Measurements from ENCODE around the gene PAN3.

The PAN3 gene

GRCh38 chr13:28229522-28230411, 91.4 kb downstream of the PAN3 start:
- DNase-seq: no peak

GRCh38 chr13:28231642-28232041, 93.3 kb downstream of the PAN3 start:
- DNase-seq: no peak

- no peak for DNase-seq
These were observed 99.6 kb downstream of the PAN3 start for GRCh38 chr13:28237944-28238343.

- no peak for DNase-seq
These were observed 101.0 kb downstream of the PAN3 start for GRCh38 chr13:28239374-28239773.

GRCh38 chr13:28245465-28245864, 107.1 kb downstream of the PAN3 start:
- DNase-seq: no peak

GRCh38 chr13:28246891-28247290, 108.5 kb downstream of the PAN3 start:
- no peak for DNase-seq

GRCh38 chr13:28248080-28248479, 109.7 kb downstream of the PAN3 start:
- DNase-seq: no peak

- no peak for DNase-seq
These were observed 112.2 kb downstream of the PAN3 start for GRCh38 chr13:28250542-28250941.

- no peak for DNase-seq
These were observed 113.1 kb downstream of the PAN3 start for GRCh38 chr13:28251466-28251865.

GRCh38 chr13:28252547-28252946, 114.2 kb downstream of the PAN3 start:
- DNase-seq: no peak

- no peak for DNase-seq
These were observed 119.0 kb downstream of the PAN3 start for GRCh38 chr13:28257305-28257704.

- no peak for DNase-seq
These were observed 120.1 kb downstream of the PAN3 start for GRCh38 chr13:28258417-28258816.

GRCh38 chr13:28267497-28267896, 129.2 kb downstream of the PAN3 start:
- DNase-seq: no peak

GRCh38 chr13:28268800-28269223, 130.5 kb downstream of the PAN3 start:
- DNase-seq: no peak

GRCh38 chr13:28271056-28271840, 132.9 kb downstream of the PAN3 start:
- no peak for DNase-seq

GRCh38 chr13:28273919-28274318, 135.6 kb downstream of the PAN3 start:
- no peak for DNase-seq

GRCh38 chr13:28282451-28282850, 144.1 kb downstream of the PAN3 start:
- DNase-seq: no peak

GRCh38 chr13:28283600-28283999, 145.3 kb downstream of the PAN3 start:
- DNase-seq: no peak

- DNase-seq: no peak
These were observed 147.9 kb downstream of the PAN3 start for GRCh38 chr13:28286263-28286662.

GRCh38 chr13:28297341-28297740, 159.0 kb downstream of the PAN3 start:
- DNase-seq: no peak

- DNase-seq: no peak
These were observed 161.6 kb downstream of the PAN3 start for GRCh38 chr13:28299916-28300315.

GRCh38 chr13:28301839-28302238, 163.5 kb downstream of the PAN3 start:
- DNase-seq: no peak

- DNase-seq: no peak
These were observed 168.0 kb downstream of the PAN3 start for GRCh38 chr13:28306325-28306724.

GRCh38 chr13:28313579-28313978, 175.2 kb downstream of the PAN3 start:
- no peak for DNase-seq
